Tibial artery (tissue), 4 donors: ENCODE measurements around the gene ABTB2.

Source experiments
- DNase-seq, 2 donors: peaks; one replicate each; pipeline ENCODE4 v3.0.0-alpha.2; 2019
- H3K27ac ChIP-seq, 2 donors: fragments of 200-600 bp; sonication (generic) in 1 of 2; 1 replicate in 1 of 2; 2 replicates in 1 of 2; pipeline ENCODE4 v1.5.1; 2018 to 2019; ENCODE audit warnings: mild to moderate bottlenecking in 1 of 2
- H3K27me3 ChIP-seq, 2 donors: fragments of 200-600 bp; sonication (generic) in 1 of 2; one replicate each; pipeline versions ENCODE4 v1.5.1 to v1.6.0; 2016 to 2019
- H3K36me3 ChIP-seq, 3 donors: fragments of 200-600 bp; sonication (generic) in 2 of 3; one replicate each; pipeline ENCODE4 v1.5.1; 2016 to 2019; ENCODE audit warnings: mild to moderate bottlenecking in 2 of 3
- H3K4me1 ChIP-seq, 4 donors: fragments of 200-600 bp; sonication (generic) in 2 of 4; 1 replicate in 3 of 4; 2 replicates in 1 of 4; pipeline ENCODE4 v1.5.1; 2016 to 2019
- H3K4me3 ChIP-seq, 2 donors: fragments of 200-600 bp; sonication (generic) in 1 of 2; 1 replicate in 1 of 2; 2 replicates in 1 of 2; pipeline ENCODE4 v1.5.1; 2018 to 2019; ENCODE audit warnings: mild to moderate bottlenecking in 2 of 2
- H3K9me3 ChIP-seq, 3 donors: fragments of 200-600 bp; sonication (generic) in 1 of 3; one replicate each; pipeline ENCODE4 v1.5.1; 2016 to 2019
- CTCF ChIP-seq, 2 experiments: fragments of 200-600 bp in 1 of 2; fragments of 450-650 bp in 1 of 2; IDR thresholded peaks; one replicate each; pipeline ENCODE4 v1.5.1; 2017 to 2019; ENCODE audit warnings: antibody characterized with exemption in 2 of 2, mild to moderate bottlenecking in 1 of 2, moderate library complexity in 1 of 2
- intact Hi-C: fragments of 100-400 bp; cut with DNase I; formaldehyde crosslinking; loops from one replicate; pipeline ENCODE4 v1.15.0; 2023; ENCODE audit warnings: low total_unique reads

ABTB2 gene

DNA sequence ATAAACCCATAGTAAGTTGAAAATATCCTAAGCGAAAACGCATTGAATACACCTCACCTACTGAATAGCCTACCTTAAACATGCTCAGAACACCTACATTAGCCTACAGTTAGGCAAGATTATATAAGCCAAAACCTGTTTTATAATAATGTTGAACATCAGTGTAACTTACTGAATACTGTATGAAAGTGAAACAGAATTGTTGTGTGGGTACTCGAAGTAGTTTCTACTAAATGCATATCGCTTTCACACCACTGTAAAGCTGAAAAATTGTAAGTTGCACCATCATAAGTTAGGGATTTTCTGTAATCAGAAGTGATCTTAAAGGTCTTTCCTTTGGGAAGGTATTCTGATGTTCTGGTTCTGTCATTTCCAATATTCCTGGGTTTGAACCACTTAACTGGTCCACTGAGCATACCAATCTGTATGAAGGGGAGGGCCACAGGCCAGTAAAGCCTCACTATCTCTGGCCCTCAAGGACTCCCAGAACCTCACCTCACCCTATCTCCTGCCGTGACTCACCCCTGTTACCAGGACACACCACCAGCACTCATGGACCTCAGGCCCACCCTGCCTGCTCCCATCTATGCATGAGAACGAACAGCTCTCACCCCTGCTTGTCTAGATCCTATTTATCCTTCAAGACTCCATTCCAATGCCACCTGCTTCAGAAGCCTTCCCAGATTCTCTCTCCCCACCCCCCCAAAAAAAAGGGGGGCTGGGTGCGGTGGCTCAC lies 182.4 kb downstream of the ABTB2 start:
- Histone ChIP-seq H3K4me3 (no peak overlapping the region), H3K9me3 (no peaks in the 10 kb centered on the region), H3K36me3 (no peaks in the 10 kb centered on the region), H3K27ac (peak overlapping the region in 1 of 2 donors; percentile 33), H3K27me3 (no peaks in the 10 kb centered on the region), H3K4me1 (peaks cover 0 to 13% (median 8%) of the 10 kb centered on the region in 4 donors)
- TF ChIP-seq CTCF (IDR thresholded peaks at IDR 0.05) = no peak
- intact Hi-C loops = loop anchor here (2.0 kb wide), 1 partner anchor 183 kb away; the partner anchor contains the start of gene ABTB2
- DNase-seq = no peak

GRCh38 chr11:34174412-34175041 lies 183.3 kb downstream of the ABTB2 start:
- DNase-seq = peak; percentile 82 to 90
- Histone ChIP-seq H3K9me3 (no peaks in the 10 kb centered on the region), H3K4me1 (peaks cover 0 to 13% (median 8%) of the 10 kb centered on the region in 4 donors), H3K36me3 (no peaks in the 10 kb centered on the region), H3K4me3 (peak overlapping the region; percentile 26 to 47), H3K27ac (peak overlapping the region; percentile 33 to 54), H3K27me3 (no peaks in the 10 kb centered on the region)
- TF ChIP-seq CTCF (IDR thresholded peaks at IDR 0.05) = peak; percentile 97 to 98
- intact Hi-C loops = loop anchor here (2.0 to 5.0 kb wide), 2 partner anchors 184 to 318 kb away; partner anchors contain the start of gene ABTB2

DNA sequence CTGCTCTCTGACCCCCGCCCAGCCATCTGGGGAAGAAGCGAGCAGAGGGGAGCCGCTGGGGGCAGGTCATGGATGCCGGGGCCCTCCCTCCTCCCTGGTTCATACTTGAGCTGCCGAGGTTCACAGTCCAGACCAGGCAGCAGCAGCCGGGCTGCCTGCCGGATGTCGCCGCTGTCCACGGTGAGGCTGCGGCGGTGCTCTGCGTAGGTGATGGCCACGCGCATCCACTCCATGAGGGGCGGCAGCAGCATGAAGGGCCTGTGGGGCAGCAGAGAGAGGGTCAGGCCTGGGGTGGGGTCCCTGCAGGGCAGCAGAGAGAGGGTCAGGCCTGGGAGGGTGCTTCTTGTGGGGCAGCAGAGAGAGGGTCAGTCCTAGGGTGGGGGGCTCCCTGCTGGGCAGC lies 184.8 kb downstream of the ABTB2 start:
- no peaks in the 10 kb centered on the region for H3K9me3 ChIP-seq
- intact Hi-C loops = loop anchor here (5.0 kb wide), 1 partner anchor 319 kb away; no protein-coding TSS in a partner anchor
- no peak for TF ChIP-seq CTCF (IDR thresholded peaks at IDR 0.05)
- no peak overlapping the region for H3K27ac ChIP-seq
- peaks cover 0 to 13% (median 8%) of the 10 kb centered on the region in 4 donors for H3K4me1 ChIP-seq
- no peaks in the 10 kb centered on the region for H3K27me3 ChIP-seq
- no peak overlapping the region for H3K4me3 ChIP-seq
- DNase-seq = no peak
- peaks cover 0 to 5% (median 0%) of the 10 kb centered on the region in 3 donors for H3K36me3 ChIP-seq

- H3K4me3 ChIP-seq = no peak overlapping the region
- peaks cover 0 to 15% (median 13%) of the 10 kb centered on the region in 3 donors for H3K36me3 ChIP-seq
- TF ChIP-seq CTCF (IDR thresholded peaks at IDR 0.05) = no peak
- no peak overlapping the region for H3K27ac ChIP-seq
- no peaks in the 10 kb centered on the region for H3K9me3 ChIP-seq
- DNase-seq = no peak
- peaks cover 0 to 9% (median 3%) of the 10 kb centered on the region in 4 donors for H3K4me1 ChIP-seq
- intact Hi-C loops = loop anchor here (5.0 to 10.0 kb wide), 2 partner anchors 165 to 323 kb away; no protein-coding TSS in a partner anchor
- H3K27me3 ChIP-seq = no peaks in the 10 kb centered on the region
Observed at GRCh38 chr11:34169686-34170085, 188.1 kb downstream of the ABTB2 start.

DNA sequence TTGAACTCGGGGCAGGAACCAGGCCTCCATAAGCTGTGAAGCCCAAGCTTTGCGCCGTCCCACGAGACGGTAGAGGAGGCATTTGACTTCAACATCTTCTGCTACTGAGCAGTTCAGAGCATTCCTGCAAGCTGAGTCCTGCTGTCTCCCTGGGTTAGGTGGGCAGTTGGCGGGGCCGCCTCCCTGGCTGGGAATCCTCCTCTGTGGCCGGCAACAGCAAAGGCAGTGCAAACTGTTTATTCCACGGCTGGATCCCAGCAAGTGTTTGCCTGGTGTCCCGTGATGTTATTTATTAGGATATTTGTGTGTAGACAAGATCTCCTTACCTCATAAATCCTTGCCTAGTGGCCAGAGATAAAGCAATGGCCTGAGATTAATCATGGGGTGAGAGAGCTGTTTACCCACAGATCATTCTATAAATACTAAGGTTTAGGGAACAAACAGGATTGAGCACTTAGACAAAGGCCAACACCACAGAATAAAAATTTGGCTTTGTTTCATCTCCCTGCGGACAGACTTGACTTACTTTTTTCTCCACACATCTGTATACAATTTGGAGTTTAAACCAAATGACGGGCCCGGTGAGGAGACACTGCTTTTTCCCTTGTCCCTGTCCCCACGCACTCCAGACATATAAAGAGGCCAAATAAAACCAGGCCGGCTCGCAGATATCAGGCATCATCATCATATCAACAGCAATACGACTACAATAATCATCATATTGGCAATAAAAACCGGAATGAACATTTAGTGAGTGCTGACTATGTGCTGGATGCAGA lies 189.0 kb downstream of the ABTB2 start:
- no peak overlapping the region for H3K27ac ChIP-seq
- no peak overlapping the region for H3K4me3 ChIP-seq
- no peak for TF ChIP-seq CTCF (IDR thresholded peaks at IDR 0.05)
- peaks cover 0 to 15% (median 13%) of the 10 kb centered on the region in 3 donors for H3K36me3 ChIP-seq
- H3K4me1 ChIP-seq = peaks cover 0 to 4% (median 0%) of the 10 kb centered on the region in 4 donors
- H3K27me3 ChIP-seq = no peaks in the 10 kb centered on the region
- intact Hi-C loops = loop anchor here (10.0 kb wide), 1 partner anchor 164 kb away; no protein-coding TSS in a partner anchor
- no peak for DNase-seq
- H3K9me3 ChIP-seq = no peaks in the 10 kb centered on the region
